ENCODE data around the gene PSMD5.

Gene PSMD5

DNA sequence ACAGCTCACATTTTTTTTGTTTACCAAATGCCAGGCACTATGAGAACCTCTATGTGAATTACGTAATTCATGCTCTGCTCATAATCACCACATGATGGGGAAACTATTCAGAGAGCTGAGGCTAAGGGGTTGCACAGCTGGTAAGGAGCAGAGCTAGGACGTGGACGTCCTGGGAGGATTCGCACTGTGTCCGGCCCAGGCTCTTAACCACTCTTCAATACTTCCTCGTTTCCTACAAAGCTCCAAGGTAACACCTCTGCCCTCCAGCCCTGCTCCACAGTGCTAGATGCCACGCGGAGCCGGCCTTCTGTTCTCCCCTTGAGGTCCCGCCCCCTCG lies 25.6 kb upstream of the PSMD5 start:
- Mint-ChIP-seq H3K27ac (peak overlapping the region; percentile 66), H3K4me1 (ENCODE audit: low read depth) (peaks cover 44% of the 10 kb centered on the region), H3K4me3 (peak overlapping the region; percentile 74), H3K36me3 (ENCODE audit: low read depth) (peaks cover 79% of the 10 kb centered on the region), H3K9me3 (no peaks in the 10 kb centered on the region), H3K27me3 (no peaks in the 10 kb centered on the region)

DNA sequence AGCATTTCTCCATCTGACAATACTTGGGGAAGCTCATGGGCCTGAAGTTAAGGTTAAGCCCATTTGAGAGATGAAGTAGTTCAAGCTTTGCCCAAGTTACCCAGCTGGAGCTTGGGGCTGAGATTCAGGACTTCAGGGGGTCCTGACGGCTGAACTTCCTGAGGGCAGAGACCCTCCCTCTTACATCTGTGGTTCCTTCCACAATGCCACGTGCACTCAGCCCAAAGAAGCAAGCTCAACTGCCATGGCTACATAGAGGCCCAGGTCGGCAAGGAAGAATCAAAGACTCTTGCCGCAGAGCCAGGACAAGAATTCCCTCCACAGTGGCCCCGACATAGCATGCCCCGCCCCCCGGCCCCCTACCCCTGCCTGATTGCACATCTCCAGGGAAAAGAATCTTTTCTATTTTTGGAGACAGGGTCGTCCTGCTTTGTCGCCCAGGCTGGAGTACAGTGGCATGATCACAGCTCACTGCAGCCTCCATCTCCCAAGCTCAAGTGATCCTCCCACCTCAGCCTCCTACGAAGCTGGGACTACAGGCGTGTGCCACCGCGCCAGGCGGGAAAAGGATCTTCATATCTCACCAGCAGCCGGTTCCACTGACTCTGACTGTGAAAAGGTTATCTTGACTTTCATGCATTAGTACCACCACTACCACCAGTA lies 25.1 kb upstream of the PSMD5 start:
- Mint-ChIP-seq H3K36me3 (ENCODE audit: low read depth) (peaks cover 79% of the 10 kb centered on the region), H3K4me1 (ENCODE audit: low read depth) (peaks cover 39% of the 10 kb centered on the region), H3K9me3 (no peaks in the 10 kb centered on the region), H3K27me3 (no peaks in the 10 kb centered on the region), H3K4me3 (peak overlapping the region; percentile 74), H3K27ac (peak overlapping the region; percentile 66)

DNA sequence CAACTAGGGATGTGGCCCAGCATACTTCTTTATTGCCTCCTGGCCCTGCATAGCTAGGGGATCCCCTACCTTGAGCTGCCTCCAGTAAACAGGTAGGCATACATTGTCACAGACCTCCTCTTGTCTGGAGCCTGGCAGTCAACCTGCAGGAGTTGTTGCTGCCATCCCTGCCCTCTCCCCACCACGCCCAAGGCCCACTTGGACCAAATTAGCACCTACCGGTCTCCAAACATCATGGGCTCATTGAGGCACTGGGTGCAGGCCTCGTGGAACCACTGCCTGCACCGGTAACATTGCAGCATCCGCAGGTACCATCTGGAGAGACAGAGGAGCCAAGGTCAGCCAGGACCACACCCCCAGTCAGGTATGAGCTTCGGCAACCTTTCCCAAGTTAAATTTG lies 23.9 kb upstream of the PSMD5 start:
- Mint-ChIP-seq H3K9me3 (no peaks in the 10 kb centered on the region), H3K36me3 (ENCODE audit: low read depth) (peaks cover 76% of the 10 kb centered on the region), H3K27me3 (no peaks in the 10 kb centered on the region), H3K27ac (no peak overlapping the region), H3K4me3 (no peak overlapping the region), H3K4me1 (ENCODE audit: low read depth) (peaks cover 32% of the 10 kb centered on the region)

DNA sequence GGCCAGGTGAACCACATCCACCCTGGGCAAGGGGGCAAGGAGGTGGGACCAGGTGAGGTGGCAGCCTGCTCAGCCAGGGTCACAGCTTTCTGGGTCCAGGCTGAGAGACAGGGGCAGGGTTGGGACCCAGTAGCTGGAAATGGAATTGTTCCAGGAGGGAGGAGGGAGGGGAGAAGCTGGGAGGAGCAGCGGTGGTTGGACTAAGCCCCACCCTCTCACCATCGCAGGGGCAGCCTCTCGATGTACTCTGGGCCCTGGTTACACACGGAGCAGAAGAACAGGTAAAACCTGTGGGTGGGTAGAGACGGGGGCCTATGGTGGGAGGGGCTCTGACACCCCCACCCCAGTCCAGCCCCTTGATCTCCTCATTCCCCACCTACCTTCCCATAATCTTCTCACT lies 23.1 kb upstream of the PSMD5 start:
- no peak overlapping the region for H3K27ac Mint-ChIP-seq
- no peak overlapping the region for H3K4me3 Mint-ChIP-seq
- H3K36me3 Mint-ChIP-seq (ENCODE audit: low read depth) = peaks cover 75% of the 10 kb centered on the region
- peaks cover 23% of the 10 kb centered on the region for H3K4me1 Mint-ChIP-seq (ENCODE audit: low read depth)
- no peaks in the 10 kb centered on the region for H3K27me3 Mint-ChIP-seq
- H3K9me3 Mint-ChIP-seq = no peaks in the 10 kb centered on the region

DNA sequence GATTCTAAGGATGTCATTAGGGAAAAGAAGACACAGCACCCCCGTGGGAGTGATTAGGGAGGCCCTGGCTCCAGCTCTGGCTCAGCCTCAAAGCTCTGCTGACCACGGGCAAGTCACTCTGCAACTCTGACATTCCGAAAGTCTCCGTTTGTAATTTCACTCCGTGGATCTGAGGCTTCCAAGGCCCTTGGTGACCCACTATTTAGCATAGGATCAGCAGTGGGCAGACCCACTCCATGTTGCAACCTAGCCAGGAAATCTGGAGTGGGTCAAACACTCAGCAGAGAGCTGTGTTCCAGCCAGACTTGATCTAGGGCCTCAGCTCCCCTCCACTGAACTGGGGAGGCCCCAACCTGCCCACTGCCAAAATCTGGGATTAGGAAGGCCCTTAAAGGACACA lies 22.5 kb upstream of the PSMD5 start:
- Mint-ChIP-seq H3K4me1 (ENCODE audit: low read depth) (peaks cover 20% of the 10 kb centered on the region), H3K9me3 (no peaks in the 10 kb centered on the region), H3K4me3 (no peak overlapping the region), H3K36me3 (ENCODE audit: low read depth) (peaks cover 75% of the 10 kb centered on the region), H3K27me3 (no peaks in the 10 kb centered on the region), H3K27ac (no peak overlapping the region)

DNA sequence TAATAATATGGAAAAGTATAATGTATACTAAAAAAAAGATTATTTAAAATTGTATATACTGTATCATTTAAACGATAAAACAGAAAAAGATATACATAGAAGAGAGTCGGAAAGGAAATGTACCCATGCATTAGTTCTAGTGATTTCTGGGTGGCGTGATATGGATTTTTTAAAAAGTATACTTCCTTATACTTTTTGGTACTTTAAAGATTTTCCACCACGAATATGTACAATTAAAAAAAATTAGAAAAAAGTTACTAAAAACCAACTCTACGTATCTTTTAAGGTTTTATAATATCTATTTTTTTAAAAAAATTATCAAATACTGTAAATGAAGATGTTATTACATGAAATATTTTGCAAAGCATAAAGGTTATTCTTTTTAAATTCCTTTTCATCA lies 22.0 kb upstream of the PSMD5 start:
- Mint-ChIP-seq H3K36me3 (ENCODE audit: low read depth) (peaks cover 77% of the 10 kb centered on the region), H3K27me3 (no peaks in the 10 kb centered on the region), H3K4me3 (no peak overlapping the region), H3K9me3 (no peaks in the 10 kb centered on the region), H3K4me1 (ENCODE audit: low read depth) (peaks cover 15% of the 10 kb centered on the region), H3K27ac (no peak overlapping the region)

DNA sequence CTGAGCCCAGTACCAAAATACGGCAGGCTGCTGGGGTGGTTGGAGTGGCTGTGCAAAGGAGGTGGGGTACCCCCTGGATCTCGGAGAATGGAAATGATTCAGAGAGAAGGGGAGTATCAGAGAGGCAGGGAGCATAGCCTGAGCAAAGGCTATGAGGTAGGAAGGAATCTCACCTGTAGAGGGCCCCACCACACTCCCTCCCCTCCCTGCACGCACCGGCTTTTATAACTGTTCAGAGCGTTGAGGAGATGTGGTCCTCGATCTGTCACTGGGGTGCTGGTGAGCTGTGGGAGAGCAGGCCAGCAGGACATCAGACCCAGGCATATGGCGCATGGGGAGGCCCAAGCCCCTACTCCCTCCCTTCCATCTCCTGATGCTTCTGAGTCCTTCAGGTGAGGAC lies 21.1 kb upstream of the PSMD5 start:
- Mint-ChIP-seq H3K27me3 (no peaks in the 10 kb centered on the region), H3K4me3 (no peak overlapping the region), H3K27ac (no peak overlapping the region), H3K9me3 (no peaks in the 10 kb centered on the region), H3K36me3 (ENCODE audit: low read depth) (peaks cover 77% of the 10 kb centered on the region), H3K4me1 (ENCODE audit: low read depth) (peaks cover 7% of the 10 kb centered on the region)

DNA sequence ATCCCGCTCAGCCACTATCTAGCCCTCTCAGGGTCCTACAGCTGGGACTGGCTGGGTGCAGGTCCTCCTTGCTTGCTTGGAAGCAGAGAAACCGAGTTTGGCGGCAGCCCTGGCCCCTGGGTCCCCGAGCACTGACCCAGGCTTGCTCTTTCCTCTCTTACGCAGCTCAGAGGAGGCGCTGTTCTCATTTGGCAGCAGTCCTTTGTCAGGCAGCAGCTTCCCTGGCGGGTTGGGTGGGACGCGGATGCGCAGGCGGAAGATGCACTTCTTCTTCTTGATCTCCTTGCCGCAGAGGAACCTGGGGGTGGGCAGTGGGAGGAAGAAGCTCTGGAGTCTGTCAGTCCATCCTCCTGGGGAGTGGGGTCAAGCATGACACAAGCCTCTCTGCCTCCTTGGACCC lies 19.7 kb upstream of the PSMD5 start:
- Mint-ChIP-seq H3K4me1 (ENCODE audit: low read depth) (no peaks in the 10 kb centered on the region), H3K27ac (no peak overlapping the region)

DNA sequence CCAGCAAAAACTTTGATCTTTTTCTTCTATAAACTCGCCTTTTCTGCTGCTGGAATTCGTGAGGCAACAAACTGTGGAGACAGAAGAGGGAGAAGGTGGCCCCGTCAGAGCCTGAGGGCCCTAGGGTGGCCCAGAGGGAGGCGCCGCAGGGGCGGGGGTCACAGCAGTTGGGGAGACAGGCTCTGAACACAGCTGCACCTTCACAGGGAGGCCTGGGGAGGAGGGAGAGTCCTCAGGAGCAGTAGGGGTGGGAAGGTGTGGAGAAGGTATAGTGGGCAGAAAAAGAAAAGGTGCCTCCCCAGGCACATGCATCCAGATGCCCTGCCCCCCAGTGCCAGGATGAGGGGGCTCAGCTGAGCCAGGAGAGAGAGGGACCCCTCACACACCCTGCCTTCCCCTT lies 19.2 kb upstream of the PSMD5 start:
- no peaks in the 10 kb centered on the region for H3K27me3 Mint-ChIP-seq
- H3K27ac Mint-ChIP-seq = no peak overlapping the region
- H3K36me3 Mint-ChIP-seq (ENCODE audit: low read depth) = peaks cover 80% of the 10 kb centered on the region
- H3K4me1 Mint-ChIP-seq (ENCODE audit: low read depth) = no peaks in the 10 kb centered on the region
- no peak overlapping the region for H3K4me3 Mint-ChIP-seq
- H3K9me3 Mint-ChIP-seq = no peaks in the 10 kb centered on the region

More for the DNA sequence above, 19.7 kb upstream of the PSMD5 start:
- Mint-ChIP-seq H3K9me3 (no peaks in the 10 kb centered on the region), H3K4me3 (no peak overlapping the region), H3K27me3 (no peaks in the 10 kb centered on the region), H3K36me3 (ENCODE audit: low read depth) (peaks cover 82% of the 10 kb centered on the region)

DNA sequence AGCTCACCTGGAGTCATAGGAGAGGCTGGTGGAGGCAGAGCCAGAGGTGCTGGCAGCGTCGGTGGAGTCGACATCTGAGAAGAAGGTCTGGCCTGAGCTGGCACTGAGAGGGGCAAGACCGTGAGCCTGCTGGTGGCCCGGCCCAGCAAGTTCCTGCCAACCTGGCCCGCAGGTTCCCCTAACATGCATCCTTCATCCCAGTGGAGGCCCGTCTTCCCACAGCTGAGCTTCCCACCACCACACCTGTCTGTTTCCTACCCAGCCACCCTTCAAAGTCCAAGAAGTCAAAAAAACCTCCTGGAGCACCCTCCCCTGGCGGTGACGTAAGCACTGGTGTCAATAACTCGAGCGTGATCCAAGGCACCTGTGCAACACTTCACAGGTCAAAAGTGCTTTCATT lies 17.4 kb upstream of the PSMD5 start:
- no peaks in the 10 kb centered on the region for H3K4me1 Mint-ChIP-seq (ENCODE audit: low read depth)
- no peaks in the 10 kb centered on the region for H3K27me3 Mint-ChIP-seq
- H3K9me3 Mint-ChIP-seq = no peaks in the 10 kb centered on the region
- peaks cover 70% of the 10 kb centered on the region for H3K36me3 Mint-ChIP-seq (ENCODE audit: low read depth)
- no peak overlapping the region for H3K4me3 Mint-ChIP-seq
- no peak overlapping the region for H3K27ac Mint-ChIP-seq

DNA sequence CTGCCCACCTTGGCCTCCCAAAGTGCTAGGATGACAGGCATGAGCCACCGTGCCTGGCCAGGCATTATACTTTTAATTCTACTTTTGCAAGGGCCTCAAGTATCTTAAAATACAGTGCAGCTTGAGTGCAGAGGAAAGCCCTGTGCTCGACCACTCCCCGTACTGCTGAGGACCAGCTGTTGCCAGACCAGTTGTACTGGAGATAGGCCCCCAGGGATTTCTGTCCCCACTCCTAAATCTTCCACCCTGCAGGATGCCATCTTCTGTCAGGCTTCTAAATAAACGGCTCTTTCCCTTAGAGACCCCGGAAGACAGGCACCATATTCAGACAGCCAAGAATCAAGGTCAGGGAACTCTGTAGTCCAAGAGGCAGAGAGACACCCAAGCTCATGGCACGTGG lies 16.6 kb upstream of the PSMD5 start:
- no peak overlapping the region for H3K4me3 Mint-ChIP-seq
- no peaks in the 10 kb centered on the region for H3K4me1 Mint-ChIP-seq (ENCODE audit: low read depth)
- H3K27ac Mint-ChIP-seq = no peak overlapping the region

DNA sequence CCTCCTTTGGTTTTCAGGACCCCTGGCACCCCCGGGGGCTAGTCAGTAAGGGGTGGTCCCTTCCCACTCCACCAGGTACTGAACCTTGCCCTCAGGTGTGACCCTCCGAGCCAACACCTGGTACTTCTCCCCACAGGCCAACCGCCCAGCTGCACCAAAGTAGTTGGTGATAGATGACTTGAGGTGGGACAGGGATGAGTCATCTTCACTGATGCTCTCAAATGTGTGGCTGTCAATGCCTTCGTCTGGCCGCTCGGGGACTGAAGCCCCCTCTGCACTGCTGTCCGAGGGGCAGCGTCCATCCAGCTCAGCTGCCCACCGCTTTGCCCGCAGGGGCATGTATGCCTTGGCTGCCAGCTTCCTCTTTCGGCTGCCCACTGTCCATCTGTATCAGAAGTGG lies 15.2 kb upstream of the PSMD5 start:
- Mint-ChIP-seq H3K36me3 (ENCODE audit: low read depth) (peaks cover 76% of the 10 kb centered on the region), H3K27ac (no peak overlapping the region), H3K9me3 (no peaks in the 10 kb centered on the region), H3K4me3 (no peak overlapping the region), H3K4me1 (ENCODE audit: low read depth) (no peaks in the 10 kb centered on the region), H3K27me3 (no peaks in the 10 kb centered on the region)

More for the DNA sequence above, 16.6 kb upstream of the PSMD5 start:
- Mint-ChIP-seq H3K9me3 (no peaks in the 10 kb centered on the region), H3K27me3 (no peaks in the 10 kb centered on the region), H3K36me3 (ENCODE audit: low read depth) (peaks cover 76% of the 10 kb centered on the region)

DNA sequence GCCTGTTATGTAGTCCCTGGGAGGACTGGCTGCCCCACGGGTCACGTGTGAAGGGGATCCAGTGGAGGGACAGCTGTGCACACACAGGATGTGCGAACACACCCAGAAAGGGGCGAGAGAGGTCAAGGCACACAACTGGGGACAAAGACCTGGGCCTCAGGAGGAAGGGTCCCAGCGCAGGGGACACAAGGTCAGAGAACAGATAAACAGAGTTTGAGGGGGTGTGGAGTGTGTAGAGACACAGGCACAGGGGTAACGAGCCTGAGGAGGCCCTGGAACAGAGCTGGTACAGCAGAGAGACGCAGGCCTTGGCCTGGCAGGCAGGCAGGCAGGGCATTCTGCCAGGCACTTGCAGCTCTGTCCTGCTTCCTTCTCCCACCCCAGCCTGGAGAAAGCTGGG lies 14.8 kb upstream of the PSMD5 start:
- Mint-ChIP-seq H3K4me1 (ENCODE audit: low read depth) (no peaks in the 10 kb centered on the region), H3K4me3 (no peak overlapping the region), H3K36me3 (ENCODE audit: low read depth) (peaks cover 76% of the 10 kb centered on the region), H3K9me3 (no peaks in the 10 kb centered on the region), H3K27me3 (no peaks in the 10 kb centered on the region), H3K27ac (no peak overlapping the region)

DNA sequence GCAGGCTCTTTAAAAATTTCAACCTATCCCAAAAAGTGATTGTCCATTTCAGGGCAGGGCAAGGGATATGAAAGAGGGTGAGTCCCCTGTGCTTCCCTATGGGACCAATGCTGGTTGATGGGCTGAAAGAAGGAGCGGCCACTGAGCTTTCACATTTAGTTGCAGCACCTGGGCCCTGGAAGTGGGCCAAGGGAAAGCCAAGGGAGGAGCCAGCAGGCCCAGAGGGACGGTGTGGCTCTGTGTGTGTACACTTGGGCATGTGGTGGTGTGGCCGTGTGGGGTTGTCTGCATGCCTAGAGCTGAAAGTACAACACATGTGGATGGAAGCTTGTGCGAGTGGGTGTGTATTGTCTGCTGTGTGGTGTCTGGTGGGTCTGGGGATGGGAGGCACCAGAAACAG lies 14.0 kb upstream of the PSMD5 start:
- no peak overlapping the region for H3K27ac Mint-ChIP-seq
- no peaks in the 10 kb centered on the region for H3K27me3 Mint-ChIP-seq
- no peaks in the 10 kb centered on the region for H3K9me3 Mint-ChIP-seq
- no peak overlapping the region for H3K4me3 Mint-ChIP-seq
- peaks cover 73% of the 10 kb centered on the region for H3K36me3 Mint-ChIP-seq (ENCODE audit: low read depth)
- H3K4me1 Mint-ChIP-seq (ENCODE audit: low read depth) = no peaks in the 10 kb centered on the region

DNA sequence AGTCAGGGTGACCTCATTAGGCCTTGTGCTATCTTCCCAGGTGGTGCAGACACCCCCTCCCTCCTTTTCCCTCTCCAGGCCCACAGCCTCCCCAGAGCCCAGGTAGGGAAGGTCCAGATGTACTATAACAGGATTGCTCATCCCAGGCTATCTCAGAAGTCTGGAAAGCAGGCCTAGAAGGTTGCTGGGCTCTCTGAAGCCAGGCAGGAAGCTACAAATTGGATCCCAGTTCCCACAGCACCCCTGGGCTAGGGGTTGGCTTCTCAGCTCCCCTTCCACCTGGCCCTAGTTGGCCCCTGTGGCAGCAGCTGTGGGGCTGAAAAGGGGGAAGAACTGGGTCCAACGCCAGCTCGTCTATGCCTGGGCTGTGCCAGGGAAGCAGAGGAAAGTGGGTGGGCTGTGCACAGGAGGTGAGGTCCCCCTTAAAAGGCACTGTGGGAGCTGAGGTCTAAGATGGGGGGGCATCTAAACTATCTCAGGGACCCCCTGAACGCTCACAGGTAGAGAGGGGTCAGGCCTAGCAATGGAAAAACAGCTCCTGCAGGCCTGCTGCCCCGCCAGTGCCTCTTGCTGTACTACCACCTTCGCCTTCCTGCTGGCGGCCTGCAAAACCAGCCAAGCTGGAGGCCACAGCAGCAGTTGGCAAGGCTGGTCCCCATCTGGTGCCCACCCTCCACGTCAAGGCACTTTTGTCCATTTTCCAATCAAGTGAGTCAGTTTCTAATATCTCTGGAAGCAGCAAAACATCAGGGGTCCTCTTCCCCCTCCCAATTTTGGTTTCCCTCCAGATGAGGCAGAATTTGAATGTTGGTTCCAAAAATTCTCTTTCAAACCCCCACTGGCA lies 13.3 kb upstream of the PSMD5 start:
- no peaks in the 10 kb centered on the region for H3K9me3 Mint-ChIP-seq
- H3K4me3 Mint-ChIP-seq = no peak overlapping the region
- H3K27me3 Mint-ChIP-seq = no peaks in the 10 kb centered on the region
- peaks cover 67% of the 10 kb centered on the region for H3K36me3 Mint-ChIP-seq (ENCODE audit: low read depth)
- H3K27ac Mint-ChIP-seq = no peak overlapping the region
- H3K4me1 Mint-ChIP-seq (ENCODE audit: low read depth) = no peaks in the 10 kb centered on the region

Data from stimulated activated naive CD8-positive, alpha-beta T cell treated with anti-CD3 and anti-CD28 coated beads, Interleukin-15, Interleukin-2, amounts not matched to agents 100 ng/mL and 50 ng/mL, for 24 hours (primary cell).